Liver (tissue), 9 donors: Measurements from ENCODE around the gene PPM1D. TPM values are rescaled to one million over a fixed set of nuclear protein-coding genes. Genes with fewer than 3 reads are reported as not detected.
A peak's percentile ranks its signal among the peaks of the same experiment; 100 is the strongest.

Experiments used
- DNase-seq: peaks from one replicate; pipeline ENCODE4 v3.0.0-alpha.2; 2017; ENCODE audit warnings: low spot score
- H3K27ac ChIP-seq, 2 donors: one replicate each; pipeline ENCODE4 v1.7.0; 2013; ENCODE audit warnings: inconsistent platforms in 2 of 2, low read length in 2 of 2, control low read depth in 1 of 2, low read depth in 1 of 2, mild to moderate bottlenecking in 1 of 2
- H3K27me3 ChIP-seq, 4 donors: one replicate each; pipeline versions ENCODE4 v1.6.1 to v1.7.0; 2013; ENCODE audit warnings: low read length in 3 of 4, inconsistent platforms in 1 of 4, mild to moderate bottlenecking in 1 of 4, moderate library complexity in 1 of 4; ENCODE audit not compliant: control insufficient read depth in 4 of 4, insufficient read depth in 4 of 4
- H3K36me3 ChIP-seq, 4 donors: one replicate each; pipeline versions ENCODE4 v1.6.1 to v1.7.0; 2013; ENCODE audit warnings: low read length in 3 of 4, mild to moderate bottlenecking in 3 of 4, low read depth in 1 of 4, moderate library complexity in 1 of 4; ENCODE audit not compliant: control insufficient read depth in 4 of 4, insufficient read depth in 3 of 4
- H3K4me1 ChIP-seq, 4 donors: one replicate each; pipeline versions ENCODE4 v1.6.1 to v1.7.0; 2013; ENCODE audit warnings: low read length in 3 of 4, mild to moderate bottlenecking in 3 of 4, moderate library complexity in 1 of 4; ENCODE audit not compliant: control insufficient read depth in 4 of 4, insufficient read depth in 4 of 4
- H3K4me3 ChIP-seq, 3 donors: one replicate each; pipeline versions ENCODE4 v1.6.1 to v1.7.0; 2013; ENCODE audit warnings: low read length in 3 of 3, control low read depth in 1 of 3, low read depth in 1 of 3, mild to moderate bottlenecking in 1 of 3
- H3K9ac ChIP-seq, 2 donors: one replicate each; pipeline ENCODE4 v1.7.0; 2013; ENCODE audit warnings: low read length in 2 of 2, mild to moderate bottlenecking in 2 of 2, moderate library complexity in 2 of 2, control low read depth in 1 of 2, low read depth in 1 of 2
- H3K9me3 ChIP-seq, 4 donors: one replicate each; pipeline versions ENCODE4 v1.6.1 to v1.7.0; 2013; ENCODE audit warnings: low read length in 3 of 4; ENCODE audit not compliant: control insufficient read depth in 4 of 4
- ATF3 ChIP-seq: IDR thresholded peaks from 2 replicates; pipeline ENCODE4 v1.6.1; 2016; ENCODE audit warnings: antibody characterized with exemption
- EGR1 ChIP-seq, 2 donors: IDR thresholded peaks; 2 replicates each; pipeline ENCODE4 v1.6.1; 2016 to 2018; ENCODE audit warnings: antibody characterized with exemption in 2 of 2, low read depth in 2 of 2
- FOXA1 ChIP-seq: IDR thresholded peaks from 2 replicates; pipeline ENCODE4 v1.6.1; 2016; ENCODE audit warnings: antibody characterized with exemption
- FOXA2 ChIP-seq: IDR thresholded peaks from 2 replicates; pipeline ENCODE4 v1.6.1; 2016; ENCODE audit warnings: antibody characterized with exemption
- GABPA ChIP-seq, 2 donors: IDR thresholded peaks in 1 of 2; conservative IDR thresholded peaks in 1 of 2; 2 replicates each; pipeline ENCODE4 v1.6.1; 2016; ENCODE audit warnings: antibody characterized with exemption in 2 of 2, mild to moderate bottlenecking in 1 of 2, moderate library complexity in 1 of 2
- HNF4A ChIP-seq, 2 donors: conservative IDR thresholded peaks; 2 replicates each; pipeline ENCODE4 v1.6.1; 2016; ENCODE audit warnings: antibody characterized with exemption in 2 of 2, mild to moderate bottlenecking in 2 of 2
- JUND ChIP-seq, 2 donors: IDR thresholded peaks; 2 replicates each; pipeline ENCODE4 v1.6.1; 2016; ENCODE audit warnings: antibody characterized with exemption in 2 of 2
- NR2F2 ChIP-seq: IDR thresholded peaks from 2 replicates; pipeline ENCODE4 v1.6.1; 2016; ENCODE audit warnings: antibody characterized with exemption
- RAD21 ChIP-seq, 2 donors: IDR thresholded peaks; 2 replicates each; pipeline ENCODE4 v1.6.1; 2016; ENCODE audit warnings: antibody characterized with exemption in 2 of 2, mild to moderate bottlenecking in 2 of 2
- REST ChIP-seq: IDR thresholded peaks from 2 replicates; pipeline ENCODE4 v1.6.1; 2016; ENCODE audit warnings: antibody characterized with exemption, mild to moderate bottlenecking
- RXRA ChIP-seq, 2 donors: IDR thresholded peaks; 2 replicates each; pipeline ENCODE4 v1.6.1; 2017 to 2018; ENCODE audit warnings: antibody characterized with exemption in 2 of 2, mild to moderate bottlenecking in 1 of 2
- SP1 ChIP-seq: IDR thresholded peaks from 2 replicates; pipeline ENCODE4 v1.6.1; 2018; ENCODE audit warnings: antibody characterized with exemption, mild to moderate bottlenecking
- TAF1 ChIP-seq: conservative IDR thresholded peaks from 2 replicates; pipeline ENCODE4 v1.6.1; 2016; ENCODE audit warnings: antibody characterized with exemption, mild to moderate bottlenecking
- YY1 ChIP-seq: IDR thresholded peaks from 2 replicates; pipeline ENCODE4 v1.6.1; 2016; ENCODE audit warnings: antibody characterized with exemption, mild to moderate bottlenecking
- ZBTB33 ChIP-seq: IDR thresholded peaks from 2 replicates; pipeline ENCODE4 v1.6.1; 2016; ENCODE audit warnings: antibody characterized with exemption
- WGBS: extraction: QIAGEN DNeasy Blood & Tissue Kit; methylation state at CpG from one replicate; pipeline ENCODE4 v1.1.7; 2013; 5-methylcytosine and 5-hydroxymethylcytosine counted together
- polyA plus RNA-seq, 2 donors: library from polyadenylated mRNA; stranded (reverse) in 1 of 2; unstranded in 1 of 2; fragments of 200-250 nt in 1 of 2; fragments of >200 nt in 1 of 2; fragmentation: Nextera tagmentation in 1 of 2; extraction: Ambion mirVana in 1 of 2; gene quantifications; one replicate each; pipeline versions ENCODE4 v1.2.1 to v1.2.3, GENCODE V29; 2013 to 2015
- total RNA-seq, 2 donors: library from RNA; depleted of rRNA; stranded (reverse); fragments of >200 nt; gene quantifications; one replicate each; pipeline ENCODE4 v1.2.3, GENCODE V29; 2014
- TF ChIP-seq, protein P1 (sequence below): IDR thresholded peaks from 2 replicates; pipeline ENCODE4 v1.6.1; 2016; ENCODE audit warnings: antibody characterized with exemption
- donor health status: healthy.
- donor health status: healthy.
- donor health status: healthy.
- donor health status: healthy.
- donor health status: healthy.

PPM1D gene
- total and polyA plus RNA-seq, 4 donors = 2.0 to 8.7 (median 5.0) TPM

DNA sequence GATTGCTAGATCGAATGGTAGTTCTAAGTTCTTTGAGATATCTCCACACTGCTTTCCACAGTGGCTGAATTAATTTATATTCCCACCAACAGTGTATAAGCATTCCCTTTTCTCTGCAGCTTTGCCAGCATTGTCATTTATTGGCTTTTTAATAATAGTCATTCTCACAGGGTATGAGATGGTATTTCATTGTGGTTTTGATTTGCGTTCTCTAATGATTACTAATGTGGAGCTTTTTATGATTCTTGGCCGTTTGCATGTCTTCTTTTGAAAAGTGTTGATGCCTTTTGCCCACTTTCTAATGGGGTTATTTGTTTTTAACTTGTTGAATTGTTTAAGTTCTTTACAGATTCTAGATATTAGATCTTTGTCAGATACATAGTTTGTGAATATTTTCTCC is 41.1 kb downstream of the PPM1D start:
- Histone ChIP-seq H3K9me3 (no peaks in the 10 kb centered on the region), H3K4me1 (no peaks in the 10 kb centered on the region), H3K27ac (no peak overlapping the region), H3K27me3 (no peaks in the 10 kb centered on the region), H3K36me3 (peaks cover 2 to 5% (median 2%) of the 10 kb centered on the region in 4 donors), H3K4me3 (no peak overlapping the region), H3K9ac (no peak overlapping the region)
- TF ChIP-seq EGR1 (IDR thresholded peaks at IDR 0.05; ENCODE audit: low read depth in 2 of 2) (no peak), FOXA2 (no peak), TAF1 (no peak), SP1 (no peak), FOXA1 (no peak), NR2F2 (no peak), HNF4A (conservative IDR thresholded peaks at IDR 0.05) (no peak), ATF3 (no peak), ZBTB33 (no peak), REST (no peak), RAD21 (IDR thresholded peaks at IDR 0.05) (no peak), RXRA (IDR thresholded peaks at IDR 0.05) (no peak), GABPA (IDR thresholded peaks at IDR 0.05 in 1 of 2, conservative IDR thresholded peaks at IDR 0.05 in 1 of 2) (no peak), YY1 (no peak), JUND (IDR thresholded peaks at IDR 0.05) (no peak)
- TF ChIP-seq, protein P1, sequence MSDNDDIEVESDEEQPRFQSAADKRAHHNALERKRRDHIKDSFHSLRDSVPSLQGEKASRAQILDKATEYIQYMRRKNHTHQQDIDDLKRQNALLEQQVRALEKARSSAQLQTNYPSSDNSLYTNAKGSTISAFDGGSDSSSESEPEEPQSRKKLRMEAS = no peak
- no peak for DNase-seq
- 93% methylated on average over 3 of the region's 3 CpGs for WGBS

DNA sequence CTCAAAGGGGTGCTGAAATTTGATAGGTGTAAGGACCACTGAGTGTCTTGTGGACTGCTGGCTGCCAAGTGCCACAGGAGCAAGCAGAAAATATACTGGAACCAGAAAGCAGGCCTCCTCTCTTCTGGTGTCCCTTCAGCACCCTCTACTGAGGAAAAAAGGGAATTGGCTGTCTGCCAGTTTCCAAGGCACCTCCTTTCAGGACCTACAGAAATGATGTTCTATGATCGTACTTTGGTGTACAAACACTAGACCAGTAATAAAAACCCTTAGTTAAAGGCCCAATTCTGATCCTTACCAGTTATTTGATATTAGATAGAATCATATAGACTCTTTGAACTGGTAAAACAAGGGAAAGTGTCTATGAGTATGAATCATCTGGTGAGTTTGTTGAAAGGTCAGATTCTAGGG is 41.8 kb downstream of the PPM1D start:
- Histone ChIP-seq H3K4me3 (no peak overlapping the region), H3K4me1 (no peaks in the 10 kb centered on the region), H3K9ac (no peak overlapping the region), H3K9me3 (no peaks in the 10 kb centered on the region), H3K27me3 (no peaks in the 10 kb centered on the region), H3K27ac (no peak overlapping the region), H3K36me3 (peaks cover 0 to 5% (median 2%) of the 10 kb centered on the region in 4 donors)
- DNase-seq = peak; percentile 64
- WGBS = 20% methylated on average over 1 of the region's 1 CpG
- TF ChIP-seq GABPA (IDR thresholded peaks at IDR 0.05 in 1 of 2, conservative IDR thresholded peaks at IDR 0.05 in 1 of 2) = no peak
- TF ChIP-seq HNF4A (conservative IDR thresholded peaks at IDR 0.05) = no peak
- no peak for TF ChIP-seq SP1
- no peak for TF ChIP-seq RXRA (IDR thresholded peaks at IDR 0.05)
- TF ChIP-seq JUND (IDR thresholded peaks at IDR 0.05) = no peak
- TF ChIP-seq EGR1 (IDR thresholded peaks at IDR 0.05; ENCODE audit: low read depth in 2 of 2) = no peak
- peak; percentile 68 to 70 for TF ChIP-seq RAD21 (IDR thresholded peaks at IDR 0.05)
- no peak for TF ChIP-seq YY1
- TF ChIP-seq FOXA2 = no peak
- TF ChIP-seq, protein P1 = no peak
- peak; percentile 95 for TF ChIP-seq REST
- TF ChIP-seq ZBTB33 = no peak
- no peak for TF ChIP-seq ATF3
